Measurements from ENCODE around the gene TEX10.
"Not testable (repeated sequence)": the region's sequence is repeated elsewhere in the genome, so short reads cannot be mapped to it uniquely, and the experiment has no call there.

GRCh38 chr9:100338736-100339135 lies 14.0 kb downstream of the TEX10 start:
- not testable (repeated sequence) for TF ChIP-seq POLR2A, CTCF (IDR thresholded peaks at IDR 0.05)
